Epithelial cell of proximal tubule (primary cell): ENCODE data around the gene CNNM2. TPM values are rescaled to one million over a fixed set of nuclear protein-coding genes. Genes with fewer than 3 reads are reported as not detected.
"Not testable (repeated sequence)": the region's sequence is repeated elsewhere in the genome, so short reads cannot be mapped to it uniquely, and the experiment has no call there.

ENCODE experiments used
- DNase-seq: peaks from one replicate; pipeline ENCODE4 v3.0.0-alpha.2; 2011; ENCODE audit warnings: low read depth
- H3K4me3 ChIP-seq: 2 replicates; pipeline ENCODE4 v1.5.1; 2011; ENCODE audit warnings: low read depth, mild to moderate bottlenecking, low read length
- CTCF ChIP-seq: conservative IDR thresholded peaks from 2 replicates; pipeline ENCODE4 v1.5.1; 2012; ENCODE audit warnings: low read depth, mild to moderate bottlenecking, low read length
- total RNA-seq: library from RNA; depleted of rRNA; stranded (reverse); fragments of >200 nt; gene quantifications from 2 replicates; pipeline ENCODE4 v1.2.3, GENCODE V29; 2015

CNNM2 gene
- total RNA-seq, 1 donor from 2014 or later = 1.2 TPM

GRCh38 chr10:102964713-102965112 is 46.6 kb downstream of the CNNM2 start:
- TF ChIP-seq CTCF = no peak
- no peak overlapping the region for H3K4me3 ChIP-seq
- no peak for DNase-seq

GRCh38 chr10:102965311-102965851 is 47.3 kb downstream of the CNNM2 start:
- no peak for DNase-seq
- no peak for TF ChIP-seq CTCF
- H3K4me3 ChIP-seq = no peak overlapping the region

- no peak overlapping the region for H3K4me3 ChIP-seq
- no peak for TF ChIP-seq CTCF
- no peak for DNase-seq
These were observed 49.0 kb downstream of the CNNM2 start for GRCh38 chr10:102967123-102967522.

GRCh38 chr10:102970562-102971340 is 52.7 kb downstream of the CNNM2 start:
- no peak overlapping the region for H3K4me3 ChIP-seq
- TF ChIP-seq CTCF = no peak

GRCh38 chr10:102975483-102976379 is 57.6 kb downstream of the CNNM2 start:
- no peak for DNase-seq
- no peak for TF ChIP-seq CTCF
- H3K4me3 ChIP-seq = no peak overlapping the region

More at GRCh38 chr10:102970562-102971340, 52.7 kb downstream of the CNNM2 start:
- no peak for DNase-seq

GRCh38 chr10:102976380-102976726 is 58.3 kb downstream of the CNNM2 start:
- H3K4me3 ChIP-seq, DNase-seq: not testable (repeated sequence)

- no peak for TF ChIP-seq CTCF
- DNase-seq = no peak
- no peak overlapping the region for H3K4me3 ChIP-seq
These were observed 64.2 kb downstream of the CNNM2 start for GRCh38 chr10:102982296-102982695.
